ENCODE data around the gene SLC6A19. TPM values are rescaled to one million over a fixed set of nuclear protein-coding genes. Genes with fewer than 3 reads are reported as not detected.

The SLC6A19 gene
- total and polyA plus RNA-seq, 2 experiments from 2014 or later: 5.2 to 5.8 TPM

DNA sequence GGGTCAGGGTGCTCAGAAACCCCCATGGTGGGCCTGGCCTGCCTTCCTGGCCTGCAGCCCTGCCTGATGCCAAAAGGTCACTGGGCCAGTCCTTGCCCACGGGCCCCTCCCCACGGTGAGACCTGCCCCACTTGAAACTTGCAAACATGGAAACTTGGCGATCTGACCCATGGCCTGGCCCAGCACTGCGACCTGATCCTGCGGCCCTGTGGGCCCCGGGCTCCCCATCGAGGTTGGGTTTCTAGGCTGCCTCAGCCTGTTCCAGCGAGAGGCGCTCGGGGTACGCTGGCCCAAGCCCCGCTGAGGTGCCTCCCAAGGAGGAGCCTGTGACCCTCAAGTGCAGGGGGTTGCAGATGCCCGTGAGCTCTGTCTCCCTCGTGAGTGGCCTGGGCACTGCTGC, 37.5 kb upstream of the SLC6A19 start:
- Histone ChIP-seq H3K36me3 (replicated peaks; ENCODE audit: insufficient read depth, low read depth) (no peaks in the 10 kb centered on the region), H3K4me1 (ENCODE audit: insufficient read depth) (peaks cover 3% of the 10 kb centered on the region), H2AFZ (no peak overlapping the region), H3K79me2 (no peaks in the 10 kb centered on the region), H3K4me2 (no peak overlapping the region), H3K27ac (no peak overlapping the region), H3K4me3 (no peak overlapping the region), H3K27me3 (no peaks in the 10 kb centered on the region), H4K20me1 (ENCODE audit: insufficient read depth, poor library complexity, severe bottlenecking) (no peaks in the 10 kb centered on the region), H3K9me2 (replicated peaks; ENCODE audit: insufficient read depth) (no peaks in the 10 kb centered on the region), H3K9me3 (ENCODE audit: low read depth) (no peaks in the 10 kb centered on the region)
- no peak for DNase-seq (ENCODE audit: low spot score)
- TF ChIP-seq EZH2phosphoT487 (IDR thresholded peaks at IDR 0.05; ENCODE audit: low read depth, severe bottlenecking, unreplicated experiment) (no peak), EZH2 (IDR thresholded peaks at IDR 0.05; ENCODE audit: borderline replicate concordance) (no peak)
- TF ChIP-seq, protein P1, sequence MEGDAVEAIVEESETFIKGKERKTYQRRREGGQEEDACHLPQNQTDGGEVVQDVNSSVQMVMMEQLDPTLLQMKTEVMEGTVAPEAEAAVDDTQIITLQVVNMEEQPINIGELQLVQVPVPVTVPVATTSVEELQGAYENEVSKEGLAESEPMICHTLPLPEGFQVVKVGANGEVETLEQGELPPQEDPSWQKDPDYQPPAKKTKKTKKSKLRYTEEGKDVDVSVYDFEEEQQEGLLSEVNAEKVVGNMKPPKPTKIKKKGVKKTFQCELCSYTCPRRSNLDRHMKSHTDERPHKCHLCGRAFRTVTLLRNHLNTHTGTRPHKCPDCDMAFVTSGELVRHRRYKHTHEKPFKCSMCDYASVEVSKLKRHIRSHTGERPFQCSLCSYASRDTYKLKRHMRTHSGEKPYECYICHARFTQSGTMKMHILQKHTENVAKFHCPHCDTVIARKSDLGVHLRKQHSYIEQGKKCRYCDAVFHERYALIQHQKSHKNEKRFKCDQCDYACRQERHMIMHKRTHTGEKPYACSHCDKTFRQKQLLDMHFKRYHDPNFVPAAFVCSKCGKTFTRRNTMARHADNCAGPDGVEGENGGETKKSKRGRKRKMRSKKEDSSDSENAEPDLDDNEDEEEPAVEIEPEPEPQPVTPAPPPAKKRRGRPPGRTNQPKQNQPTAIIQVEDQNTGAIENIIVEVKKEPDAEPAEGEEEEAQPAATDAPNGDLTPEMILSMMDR (IDR thresholded peaks at IDR 0.05; ENCODE audit: poor library complexity): no peak
- WGBS (ENCODE audit: low lambda C conversion rate, missing lambda C conversion rate): 91% methylated on average over 14 of the region's 14 CpGs

DNA sequence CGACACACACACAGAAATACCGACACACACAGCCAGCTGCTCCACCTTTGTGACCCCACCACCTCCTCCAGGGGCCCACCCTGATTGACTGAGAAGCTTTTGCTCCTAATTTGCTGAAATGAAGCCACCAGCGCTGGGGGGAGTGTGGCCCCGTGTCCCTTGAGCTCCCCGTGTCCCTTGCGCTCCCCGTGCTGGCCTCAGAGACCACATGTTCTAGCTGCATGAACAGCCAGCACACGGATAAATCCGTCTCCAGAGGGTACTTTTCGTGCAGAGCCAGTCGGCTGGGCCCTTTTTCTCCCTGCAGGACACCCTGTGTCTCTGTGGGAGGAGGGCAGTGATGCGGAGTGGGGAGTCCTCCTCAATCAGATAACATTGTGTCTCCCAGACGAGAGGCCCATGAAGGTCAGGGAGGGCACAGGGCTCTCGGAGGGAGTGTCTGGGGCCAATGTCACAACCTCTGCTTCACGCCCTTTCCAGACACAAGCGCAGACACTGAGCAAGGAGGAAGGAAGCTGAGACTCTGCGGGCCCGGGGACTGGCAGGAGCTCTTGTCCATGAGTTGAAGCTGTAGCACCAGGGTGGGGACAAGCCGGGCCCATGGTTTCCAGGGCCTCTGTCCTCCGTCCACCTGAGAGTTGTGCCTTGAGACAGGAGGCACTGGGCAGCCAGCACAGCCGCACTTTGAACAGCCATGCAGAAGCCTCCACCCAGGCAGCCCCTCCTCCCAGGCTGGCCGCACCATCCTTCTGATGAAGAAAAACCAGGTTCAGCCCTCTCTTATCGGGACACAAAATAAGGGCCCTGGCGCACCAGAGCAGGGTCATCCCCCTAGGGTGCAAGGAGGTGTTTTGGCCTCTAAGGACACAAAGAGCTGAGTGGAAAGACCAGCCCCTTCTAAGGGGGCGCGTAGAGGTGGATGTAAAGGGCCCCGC, 36.4 kb upstream of the SLC6A19 start:
- H3K36me3 ChIP-seq (replicated peaks; ENCODE audit: insufficient read depth, low read depth): no peaks in the 10 kb centered on the region
- no peaks in the 10 kb centered on the region for H3K79me2 ChIP-seq
- WGBS (ENCODE audit: low lambda C conversion rate, missing lambda C conversion rate): 79% methylated on average over 27 of the region's 27 CpGs
- H3K27me3 ChIP-seq: no peaks in the 10 kb centered on the region
- no peaks in the 10 kb centered on the region for H3K9me2 ChIP-seq (replicated peaks; ENCODE audit: insufficient read depth)
- TF ChIP-seq, protein P1 (IDR thresholded peaks at IDR 0.05; ENCODE audit: poor library complexity): no peak
- TF ChIP-seq EZH2 (IDR thresholded peaks at IDR 0.05; ENCODE audit: borderline replicate concordance): no peak
- no peak for TF ChIP-seq EZH2phosphoT487 (IDR thresholded peaks at IDR 0.05; ENCODE audit: low read depth, severe bottlenecking, unreplicated experiment)
- no peak overlapping the region for H3K4me2 ChIP-seq
- H2AFZ ChIP-seq: no peak overlapping the region
- DNase-seq (ENCODE audit: low spot score): no peak
- no peak overlapping the region for H3K4me3 ChIP-seq
- H3K9me3 ChIP-seq (ENCODE audit: low read depth): no peaks in the 10 kb centered on the region
- no peak overlapping the region for H3K27ac ChIP-seq
- no peaks in the 10 kb centered on the region for H4K20me1 ChIP-seq (ENCODE audit: insufficient read depth, poor library complexity, severe bottlenecking)
- peaks cover 3% of the 10 kb centered on the region for H3K4me1 ChIP-seq (ENCODE audit: insufficient read depth)

DNA sequence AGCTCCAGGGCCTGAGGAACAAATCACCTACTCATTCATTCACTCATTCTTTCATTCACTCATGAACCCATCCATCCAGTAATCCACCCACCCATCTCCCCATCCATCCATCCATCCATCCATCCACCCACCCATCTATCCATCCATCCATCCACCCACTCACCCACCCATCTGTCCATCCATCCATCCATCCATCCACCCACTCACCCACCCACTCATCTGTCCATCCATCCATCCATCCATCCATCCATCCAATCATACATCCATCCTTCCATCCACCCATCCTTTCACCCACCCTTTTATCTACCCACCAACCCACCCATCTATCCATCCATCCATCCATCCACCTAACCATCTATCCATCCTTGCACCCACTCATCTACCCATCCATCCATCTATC, 35.5 kb upstream of the SLC6A19 start:
- Histone ChIP-seq H3K36me3 (replicated peaks; ENCODE audit: insufficient read depth, low read depth) (no peaks in the 10 kb centered on the region), H3K9me3 (ENCODE audit: low read depth) (no peaks in the 10 kb centered on the region), H3K9me2 (replicated peaks; ENCODE audit: insufficient read depth) (no peaks in the 10 kb centered on the region), H3K79me2 (no peaks in the 10 kb centered on the region), H3K4me2 (no peak overlapping the region), H3K4me1 (ENCODE audit: insufficient read depth) (peaks cover 3% of the 10 kb centered on the region), H3K27ac (no peak overlapping the region), H2AFZ (no peak overlapping the region), H4K20me1 (ENCODE audit: insufficient read depth, poor library complexity, severe bottlenecking) (no peaks in the 10 kb centered on the region), H3K27me3 (no peaks in the 10 kb centered on the region), H3K4me3 (no peak overlapping the region)
- TF ChIP-seq, protein P1 (IDR thresholded peaks at IDR 0.05; ENCODE audit: poor library complexity): no peak
- TF ChIP-seq EZH2 (IDR thresholded peaks at IDR 0.05; ENCODE audit: borderline replicate concordance) (no peak), EZH2phosphoT487 (IDR thresholded peaks at IDR 0.05; ENCODE audit: low read depth, severe bottlenecking, unreplicated experiment) (no peak)
- no peak for DNase-seq (ENCODE audit: low spot score)
